Fibroblast of mammary gland (primary cell): Measurements from ENCODE around the gene RNF11.

Experiments
- DNase-seq: peaks from one replicate; pipeline ENCODE4 v3.0.0-alpha.2; 2010; ENCODE audit warnings: low read depth
- H3K4me3 ChIP-seq: 2 replicates; pipeline ENCODE4 v1.5.1; 2011; ENCODE audit warnings: low read depth, mild to moderate bottlenecking, low read length, moderate library complexity; ENCODE audit not compliant: control insufficient read depth
- TF ChIP-seq, protein P1 (sequence below): conservative IDR thresholded peaks from 2 replicates; pipeline ENCODE4 v1.5.1; 2011; ENCODE audit warnings: low read depth, low read length, inconsistent platforms; ENCODE audit not compliant: control insufficient read depth, insufficient read depth

Gene RNF11

DNA sequence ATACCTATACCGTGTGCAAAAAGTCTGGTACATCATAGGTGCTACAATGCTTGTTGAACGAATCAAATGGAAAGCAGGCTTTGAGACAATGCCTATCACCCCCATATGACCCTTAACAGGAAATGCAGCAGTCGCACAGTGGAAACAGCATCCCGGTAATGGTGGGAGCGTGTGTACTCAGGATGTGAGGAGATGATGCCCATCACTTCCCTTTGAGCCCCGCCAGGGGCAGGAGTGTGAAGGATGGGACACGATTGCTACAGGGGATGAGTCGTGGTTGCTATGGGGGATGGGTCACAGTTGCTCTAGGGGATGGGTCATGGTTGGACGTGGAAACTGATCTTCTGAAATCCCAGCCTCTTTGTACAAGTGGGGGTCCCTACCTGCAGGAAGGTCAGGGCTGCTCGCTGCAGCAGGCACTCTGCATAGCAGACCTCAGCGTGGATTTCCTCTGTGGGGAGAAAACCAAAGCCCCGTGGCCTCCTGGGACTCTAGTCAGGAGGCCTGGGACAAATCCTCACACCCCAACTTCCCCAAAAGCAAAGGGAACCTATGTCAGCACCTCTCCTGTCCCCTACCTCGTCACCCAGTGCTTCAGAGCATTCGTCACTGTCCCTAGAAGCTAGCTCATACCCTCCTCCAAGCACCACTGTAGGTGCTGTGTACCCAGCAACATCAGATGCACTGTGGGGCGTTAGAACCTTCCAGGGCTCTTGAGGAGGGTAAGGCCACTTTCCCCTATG lies 75.0 kb downstream of the RNF11 start:
- H3K4me3 ChIP-seq = no peak overlapping the region
- TF ChIP-seq, protein P1, sequence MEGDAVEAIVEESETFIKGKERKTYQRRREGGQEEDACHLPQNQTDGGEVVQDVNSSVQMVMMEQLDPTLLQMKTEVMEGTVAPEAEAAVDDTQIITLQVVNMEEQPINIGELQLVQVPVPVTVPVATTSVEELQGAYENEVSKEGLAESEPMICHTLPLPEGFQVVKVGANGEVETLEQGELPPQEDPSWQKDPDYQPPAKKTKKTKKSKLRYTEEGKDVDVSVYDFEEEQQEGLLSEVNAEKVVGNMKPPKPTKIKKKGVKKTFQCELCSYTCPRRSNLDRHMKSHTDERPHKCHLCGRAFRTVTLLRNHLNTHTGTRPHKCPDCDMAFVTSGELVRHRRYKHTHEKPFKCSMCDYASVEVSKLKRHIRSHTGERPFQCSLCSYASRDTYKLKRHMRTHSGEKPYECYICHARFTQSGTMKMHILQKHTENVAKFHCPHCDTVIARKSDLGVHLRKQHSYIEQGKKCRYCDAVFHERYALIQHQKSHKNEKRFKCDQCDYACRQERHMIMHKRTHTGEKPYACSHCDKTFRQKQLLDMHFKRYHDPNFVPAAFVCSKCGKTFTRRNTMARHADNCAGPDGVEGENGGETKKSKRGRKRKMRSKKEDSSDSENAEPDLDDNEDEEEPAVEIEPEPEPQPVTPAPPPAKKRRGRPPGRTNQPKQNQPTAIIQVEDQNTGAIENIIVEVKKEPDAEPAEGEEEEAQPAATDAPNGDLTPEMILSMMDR = peak; percentile 18
- peak; percentile 47 for DNase-seq

DNA sequence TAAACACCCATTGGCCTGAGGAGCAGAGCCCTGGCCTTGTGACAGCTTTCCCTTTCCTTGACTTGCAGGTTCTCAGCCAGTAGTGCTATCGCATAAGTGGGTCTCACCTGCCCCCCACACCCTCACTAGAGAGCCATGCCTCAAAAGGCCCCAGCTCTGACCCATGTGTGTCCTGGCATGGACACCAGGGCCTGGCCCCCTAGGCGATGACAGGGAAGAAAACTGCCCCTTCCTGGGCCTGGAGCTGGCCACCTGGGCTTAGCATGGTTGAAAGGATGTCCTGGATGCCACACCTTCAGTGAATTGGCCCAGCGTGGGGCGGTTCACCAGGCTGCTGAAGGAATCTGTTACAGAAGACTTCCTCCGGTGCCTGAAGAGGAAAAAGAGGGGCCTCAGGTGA lies 75.8 kb downstream of the RNF11 start:
- no peak for DNase-seq
- TF ChIP-seq, protein P1 = no peak
- no peak overlapping the region for H3K4me3 ChIP-seq

DNA sequence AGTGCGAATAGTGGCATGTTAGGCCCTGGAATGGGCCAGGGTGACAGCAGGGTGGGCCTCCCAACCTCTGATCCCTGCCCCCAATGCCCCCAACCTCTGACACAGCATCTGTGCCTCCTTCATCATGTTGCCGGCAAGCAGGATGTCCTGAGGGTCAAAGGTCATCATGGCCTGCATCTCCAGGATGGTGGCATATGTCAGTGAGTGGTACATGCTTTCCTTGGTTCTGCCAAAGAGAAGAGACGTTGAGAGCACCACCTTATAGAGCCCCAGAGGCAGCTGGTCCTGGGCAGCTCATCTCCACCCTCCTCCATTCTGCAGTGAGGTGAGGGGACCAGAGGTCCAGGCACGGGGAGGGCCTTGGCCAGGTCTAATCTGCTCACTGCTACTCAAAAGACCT lies 76.6 kb downstream of the RNF11 start:
- no peak overlapping the region for H3K4me3 ChIP-seq
- TF ChIP-seq, protein P1 = no peak
- no peak for DNase-seq

DNA sequence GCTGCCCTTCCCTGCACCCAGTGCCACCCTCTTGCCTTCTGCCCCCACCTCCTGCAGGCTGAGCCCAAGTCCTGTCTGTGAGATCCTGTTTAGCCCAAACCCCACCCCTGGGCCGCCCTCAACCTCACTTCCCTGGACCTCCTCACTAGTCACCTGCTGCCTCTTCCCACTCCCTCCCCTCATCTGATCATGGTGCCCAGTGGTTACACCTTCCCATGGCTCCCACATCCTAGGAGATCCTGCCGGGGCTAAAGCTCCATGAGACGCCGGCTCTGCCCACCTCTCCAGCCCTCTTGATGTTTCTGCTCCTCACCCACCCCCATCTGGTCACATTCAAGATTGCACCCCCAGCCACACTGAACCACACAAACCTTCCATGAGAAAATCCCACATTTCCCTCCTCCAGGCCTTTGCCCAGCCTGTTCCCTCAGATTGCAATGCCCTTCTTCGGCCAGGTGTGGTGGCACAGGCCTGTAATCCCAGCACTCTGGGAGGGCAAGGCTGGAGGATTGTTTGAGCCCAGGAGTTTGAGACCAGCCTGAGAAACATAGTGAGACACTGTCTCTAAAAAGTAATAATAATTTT lies 77.3 kb downstream of the RNF11 start:
- DNase-seq = peak; percentile 10

DNA sequence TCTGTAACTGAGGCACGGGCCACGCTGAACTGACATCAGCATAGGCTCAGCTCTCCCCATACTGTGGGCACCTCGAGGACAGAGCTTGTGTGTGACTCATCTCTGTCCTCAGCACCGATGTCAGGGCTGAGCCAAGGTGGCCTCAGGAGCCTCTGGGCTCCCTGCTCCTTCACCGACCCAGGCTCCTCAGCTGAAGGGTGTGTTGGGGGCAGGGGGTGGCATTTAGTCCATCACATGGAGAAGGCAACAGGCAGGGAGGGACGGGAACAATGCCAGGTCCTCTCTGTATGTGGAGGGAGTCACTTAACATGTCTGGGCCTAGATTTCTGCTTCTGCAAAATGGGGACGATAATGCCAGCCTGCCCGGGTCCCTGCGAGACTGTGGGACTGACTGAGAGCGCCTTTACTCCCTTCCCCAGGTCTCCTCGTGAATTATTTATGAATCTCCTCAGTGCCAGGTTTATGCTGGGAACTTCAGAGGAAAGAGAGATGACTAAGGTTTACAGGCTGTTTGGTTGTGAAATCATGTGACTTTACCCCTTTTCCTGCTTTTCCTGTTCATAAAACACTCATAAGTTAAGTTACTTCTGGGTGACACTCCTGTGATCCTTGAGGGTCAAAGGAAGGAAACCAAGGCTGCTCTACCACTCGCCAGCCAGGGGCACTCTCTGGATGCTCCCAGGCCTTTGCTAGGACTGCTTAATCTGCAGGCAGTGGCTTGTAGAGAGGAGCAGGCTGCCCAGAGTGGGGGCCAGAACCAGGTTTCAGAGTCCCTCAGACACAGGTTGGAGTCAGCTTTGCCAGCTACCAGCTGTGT lies 78.1 kb downstream of the RNF11 start:
- DNase-seq = peak; percentile 91

More for the DNA sequence above, 77.3 kb downstream of the RNF11 start:
- TF ChIP-seq, protein P1 = no peak
- H3K4me3 ChIP-seq = no peak overlapping the region

DNA sequence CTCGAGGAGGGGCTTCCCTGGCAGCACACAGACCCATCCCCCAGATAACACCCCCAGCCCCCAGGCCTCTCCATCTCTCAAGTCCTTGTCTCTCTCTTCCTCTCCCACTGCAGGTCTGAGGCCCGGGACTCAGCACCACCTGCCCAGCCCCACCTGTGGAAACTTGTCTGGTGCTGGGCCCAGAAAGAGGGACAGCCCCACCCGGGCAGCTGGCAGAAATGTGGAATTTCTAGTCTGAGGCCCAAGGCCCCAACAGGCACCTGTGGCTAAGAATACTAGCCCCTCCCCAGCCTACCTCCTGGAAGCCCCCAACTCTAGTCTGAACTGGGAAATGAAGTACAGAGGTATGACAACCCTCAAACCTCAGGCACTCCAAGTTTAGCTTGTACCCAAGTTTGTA lies 78.9 kb downstream of the RNF11 start:
- TF ChIP-seq, protein P1 = no peak
- no peak overlapping the region for H3K4me3 ChIP-seq

More for the DNA sequence above, 78.1 kb downstream of the RNF11 start:
- TF ChIP-seq, protein P1 = no peak
- H3K4me3 ChIP-seq = no peak overlapping the region

More for the DNA sequence above, 78.9 kb downstream of the RNF11 start:
- DNase-seq = no peak
